ENCODE measurements around the gene WASF2.
"Not testable (repeated sequence)": the region's sequence is repeated elsewhere in the genome, so short reads cannot be mapped to it uniquely, and the experiment has no call there.

WASF2 gene

GRCh38 chr1:27418326-27419185 is 71.4 kb downstream of the WASF2 start:
- DNase-seq (ENCODE audit: low spot score), result no peak

GRCh38 chr1:27417713-27418112 is 72.3 kb downstream of the WASF2 start:
- no peak for DNase-seq (ENCODE audit: low spot score)

GRCh38 chr1:27416387-27417111 is 73.4 kb downstream of the WASF2 start:
- peak; percentile 76 for DNase-seq (ENCODE audit: low spot score)

GRCh38 chr1:27414091-27414490 is 75.9 kb downstream of the WASF2 start:
- no peak for DNase-seq (ENCODE audit: low spot score)

DNA sequence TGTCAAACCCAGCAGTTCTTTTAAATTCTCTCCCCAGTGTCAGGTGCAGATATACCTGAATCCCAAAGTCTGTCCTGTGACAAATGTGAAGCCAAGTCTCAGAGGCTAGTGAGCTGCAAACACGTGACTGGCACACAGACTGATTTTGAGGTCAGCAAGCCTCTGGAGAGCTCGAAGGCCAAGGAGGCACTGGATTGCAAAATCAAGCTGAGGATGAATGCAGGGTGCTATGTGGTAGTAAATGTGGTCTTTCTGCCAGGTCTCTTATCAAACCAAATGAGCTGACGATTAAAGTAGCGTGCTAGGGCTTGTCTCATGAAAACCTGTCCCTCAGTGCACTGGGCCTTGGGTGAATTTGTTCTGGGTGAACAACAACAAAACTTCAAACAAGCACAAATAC is 77.0 kb downstream of the WASF2 start:
- DNase-seq (ENCODE audit: low spot score), result no peak

DNA sequence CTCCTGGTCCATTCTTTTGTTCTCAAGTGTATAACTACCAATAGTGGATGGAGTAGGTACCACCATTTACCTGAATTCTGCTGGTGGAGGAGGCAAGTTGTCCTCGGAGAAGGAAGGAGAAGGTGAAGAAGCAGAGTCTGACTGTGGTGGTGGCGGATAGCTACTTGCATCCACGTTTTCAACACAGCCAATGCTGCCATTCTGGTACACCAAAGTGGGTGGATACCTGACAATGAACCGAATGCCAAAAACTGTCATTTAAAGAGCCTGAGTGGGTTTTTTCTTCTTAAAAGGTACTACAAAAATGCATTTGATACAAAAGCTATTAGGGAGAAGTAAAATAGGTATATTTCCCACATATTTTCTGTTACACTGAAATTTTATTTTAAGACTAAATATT is 77.5 kb downstream of the WASF2 start:
- no peak for DNase-seq (ENCODE audit: low spot score)

- no peak for DNase-seq (ENCODE audit: low spot score)
Observed at GRCh38 chr1:27410709-27411108, 79.3 kb downstream of the WASF2 start.

DNA sequence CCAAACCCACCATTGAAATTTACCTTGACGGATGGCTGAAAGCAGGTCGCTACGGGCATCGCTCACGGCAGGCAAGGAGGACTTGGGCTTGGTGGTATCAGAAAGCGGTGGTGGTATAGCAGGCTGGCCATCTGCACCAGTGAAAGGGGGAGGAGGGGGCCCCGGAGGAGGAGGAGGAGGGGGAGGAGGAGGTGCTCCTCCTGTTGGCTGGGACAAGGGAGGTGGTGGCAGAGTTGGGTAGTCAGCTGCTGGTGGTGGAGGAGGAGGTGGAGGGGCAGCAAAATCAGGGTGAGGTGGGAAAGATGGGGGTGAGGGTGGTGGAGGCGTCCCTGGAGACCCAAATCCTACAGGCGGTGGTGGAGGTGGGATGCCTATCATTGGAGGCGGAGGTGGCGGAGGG is 80.3 kb downstream of the WASF2 start:
- no peak for DNase-seq (ENCODE audit: low spot score)

GRCh38 chr1:27408151-27408550 is 81.8 kb downstream of the WASF2 start:
- DNase-seq (ENCODE audit: low spot score), result no peak

GRCh38 chr1:27406791-27407190 is 83.2 kb downstream of the WASF2 start:
- not testable (repeated sequence) for DNase-seq (ENCODE audit: low spot score)

- DNase-seq (ENCODE audit: low spot score), result no peak
Observed at GRCh38 chr1:27406362-27406680, 83.6 kb downstream of the WASF2 start.

GRCh38 chr1:27405598-27406361 is 84.2 kb downstream of the WASF2 start:
- not testable (repeated sequence) for DNase-seq (ENCODE audit: low spot score)

DNA sequence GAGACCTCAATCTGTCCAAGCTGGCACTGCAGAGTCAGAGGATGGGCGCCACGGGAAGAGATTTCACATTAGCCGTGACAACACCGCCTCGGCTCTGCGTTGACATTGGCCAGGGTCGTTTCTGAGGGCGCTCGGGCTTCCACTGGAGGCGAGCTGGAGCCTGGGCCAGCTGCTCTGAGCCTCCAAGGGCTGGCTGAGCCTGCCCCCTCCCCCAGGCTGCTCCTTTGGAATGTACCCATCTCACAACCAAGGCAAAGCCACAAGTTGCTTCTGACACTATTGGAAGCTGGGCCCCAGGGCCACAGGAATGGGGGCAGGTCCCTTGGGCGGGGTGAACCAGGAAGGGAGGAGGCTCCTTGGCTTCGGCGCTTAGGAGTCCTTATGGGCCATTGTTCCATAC is 84.9 kb downstream of the WASF2 start:
- no peak for DNase-seq (ENCODE audit: low spot score)

DNA sequence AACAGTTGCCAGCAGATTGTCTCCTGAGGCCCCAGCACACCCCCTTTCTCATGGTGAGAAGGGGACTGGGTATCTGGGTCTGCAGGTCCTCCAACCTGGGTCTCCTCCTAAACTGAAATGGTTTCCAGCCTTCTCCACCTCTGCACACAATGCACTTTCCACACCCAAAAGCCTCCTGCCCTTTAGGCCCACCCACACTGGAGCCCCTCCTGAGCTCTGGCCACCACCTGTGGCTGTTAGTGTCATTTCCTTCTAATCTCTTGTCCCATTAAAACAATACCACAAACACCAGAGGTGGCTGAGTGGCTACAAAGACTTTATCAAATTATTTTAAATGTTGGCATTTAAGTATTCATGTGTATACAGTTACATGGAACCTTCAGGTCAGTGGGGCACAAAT is 86.0 kb downstream of the WASF2 start:
- no peak for DNase-seq (ENCODE audit: low spot score)

DNA sequence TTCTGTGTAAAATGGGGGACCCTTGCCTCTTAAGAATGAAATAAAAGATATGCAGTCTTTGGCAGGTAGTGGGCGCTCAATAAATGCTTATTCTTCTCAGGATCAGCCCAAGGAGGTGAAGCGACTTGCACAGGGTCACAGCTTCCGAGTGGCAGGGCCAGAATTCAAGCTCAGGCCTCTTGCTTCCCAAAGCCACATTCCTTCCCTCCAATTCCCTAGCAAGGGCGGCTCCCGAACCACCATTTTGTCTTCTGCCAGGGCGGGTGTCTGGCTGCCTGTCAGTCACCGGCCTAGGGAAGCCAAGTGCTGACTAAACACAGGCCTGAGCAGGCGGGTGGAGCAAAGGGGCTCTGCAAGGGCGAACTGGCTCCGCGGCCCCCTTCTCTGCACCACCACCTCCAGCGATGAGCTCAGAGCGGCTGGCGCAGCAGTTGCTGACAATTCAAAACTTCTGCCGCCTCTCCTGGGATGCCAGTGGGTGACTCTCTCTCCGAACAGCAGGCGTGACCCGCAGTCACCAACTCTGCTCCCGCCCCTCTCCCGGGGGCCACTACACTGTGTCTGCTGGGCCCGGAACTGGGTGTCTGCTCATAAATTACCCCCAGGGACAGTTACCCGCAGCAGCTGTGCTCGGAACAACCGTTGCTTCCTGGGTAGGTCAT is 86.8 kb downstream of the WASF2 start:
- DNase-seq (ENCODE audit: low spot score), result peak; percentile 22

- peak; percentile 43 for DNase-seq (ENCODE audit: low spot score)
Observed at GRCh38 chr1:27402349-27402754, 87.6 kb downstream of the WASF2 start.

DNA sequence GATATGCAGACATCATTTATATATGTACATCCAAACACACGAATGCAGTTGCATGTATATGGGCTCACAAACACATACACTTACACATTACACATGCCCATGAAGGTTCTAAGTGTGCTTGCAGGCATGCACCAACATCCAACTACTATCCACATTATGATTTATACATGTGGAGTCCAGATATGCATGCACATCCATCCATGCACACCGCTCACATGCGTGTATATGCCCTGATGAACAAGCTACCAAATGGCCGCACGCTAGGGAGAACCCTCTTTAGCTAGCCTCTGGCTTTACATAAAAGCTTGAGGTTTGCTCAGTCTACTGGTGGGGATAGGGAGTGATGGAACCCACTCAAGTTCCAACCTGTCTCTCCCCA is 89.0 kb downstream of the WASF2 start:
- DNase-seq (ENCODE audit: low spot score), result no peak

DNA sequence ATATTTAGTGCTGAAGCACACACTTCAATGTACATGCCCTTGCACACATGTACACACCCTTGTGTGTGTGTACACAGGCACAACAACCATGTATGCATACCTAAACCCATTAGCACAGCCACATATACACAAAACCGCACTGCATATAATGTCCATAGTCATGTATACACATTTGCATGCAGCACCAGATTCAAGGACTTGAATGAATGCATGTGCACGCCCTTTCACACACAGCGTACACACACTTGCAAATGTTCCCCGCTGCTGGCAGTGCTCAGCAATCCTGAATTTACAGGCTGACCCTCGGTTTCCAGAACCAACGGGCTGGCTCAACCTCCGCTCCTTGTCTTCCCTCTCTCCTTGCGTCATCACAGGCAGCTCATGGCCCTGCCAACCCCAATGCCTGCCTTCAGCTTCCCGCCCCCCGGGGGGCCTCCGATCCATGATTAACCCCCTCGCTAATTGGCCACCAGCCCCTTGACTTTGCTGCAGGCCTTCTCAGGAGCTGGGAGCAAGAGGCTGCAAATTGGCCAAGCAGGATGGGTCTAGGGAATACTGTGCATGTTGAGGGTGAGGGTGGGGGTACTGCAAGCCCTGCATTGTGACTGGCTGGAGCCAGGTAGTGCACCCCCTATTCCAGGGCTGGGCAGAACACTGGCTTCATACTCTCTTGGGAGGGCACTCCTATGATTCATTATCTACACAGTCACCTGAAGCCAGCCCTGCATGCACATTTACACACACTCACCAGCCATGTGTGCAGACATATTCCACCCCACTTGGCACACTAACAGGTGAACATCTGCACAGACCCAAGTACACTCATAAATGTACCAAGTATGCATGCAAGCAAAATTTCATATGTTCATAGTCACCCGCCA is 89.6 kb downstream of the WASF2 start:
- no peak for DNase-seq (ENCODE audit: low spot score)

- no peak for DNase-seq (ENCODE audit: low spot score)
Observed at GRCh38 chr1:27399251-27400025, 90.5 kb downstream of the WASF2 start.

DNA sequence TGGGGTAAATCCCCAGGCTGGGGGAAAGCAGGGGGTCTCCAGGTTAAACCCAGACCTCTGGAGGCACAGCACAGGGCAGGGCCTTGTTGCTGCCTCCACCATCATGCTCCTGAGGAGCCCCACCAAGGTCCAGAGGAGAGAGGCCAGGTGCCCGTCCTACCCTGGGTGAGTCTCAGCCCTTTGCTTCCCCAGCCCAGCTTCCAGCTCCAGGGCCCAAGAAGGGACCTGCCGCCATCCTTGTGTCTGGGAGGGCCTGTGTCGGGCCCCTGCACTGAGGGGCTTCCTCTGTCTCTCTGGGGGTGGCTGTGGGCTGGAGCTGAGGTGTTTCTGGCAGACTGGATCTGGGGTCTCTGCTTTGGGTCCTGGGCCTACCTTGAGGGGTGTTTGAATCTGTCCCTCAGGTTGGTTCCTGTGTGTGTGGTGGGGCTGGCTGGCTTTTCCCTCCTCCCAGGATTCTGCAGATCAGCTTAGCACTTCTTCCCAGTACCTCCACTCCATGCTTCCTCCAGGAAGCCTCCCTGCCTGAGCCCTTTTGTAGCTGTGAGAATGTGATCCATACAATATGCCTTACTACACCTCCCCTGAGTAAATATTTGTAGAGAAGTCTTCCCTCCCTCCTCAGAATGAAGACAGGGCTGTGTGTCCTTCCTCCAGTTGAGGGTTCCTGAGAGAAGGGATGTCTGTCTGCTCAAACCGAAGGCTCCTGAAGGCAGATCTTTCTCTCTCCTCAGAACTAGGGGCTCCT is 91.4 kb downstream of the WASF2 start:
- no peak for DNase-seq (ENCODE audit: low spot score)

All from hematopoietic multipotent progenitor cell treated with erythropoietin and hydrocortisone succinate and interleukin-3 and kit ligand, for 15 days (in vitro differentiated cells).